ENCODE data around the gene ARMH1.

The ARMH1 gene

DNA sequence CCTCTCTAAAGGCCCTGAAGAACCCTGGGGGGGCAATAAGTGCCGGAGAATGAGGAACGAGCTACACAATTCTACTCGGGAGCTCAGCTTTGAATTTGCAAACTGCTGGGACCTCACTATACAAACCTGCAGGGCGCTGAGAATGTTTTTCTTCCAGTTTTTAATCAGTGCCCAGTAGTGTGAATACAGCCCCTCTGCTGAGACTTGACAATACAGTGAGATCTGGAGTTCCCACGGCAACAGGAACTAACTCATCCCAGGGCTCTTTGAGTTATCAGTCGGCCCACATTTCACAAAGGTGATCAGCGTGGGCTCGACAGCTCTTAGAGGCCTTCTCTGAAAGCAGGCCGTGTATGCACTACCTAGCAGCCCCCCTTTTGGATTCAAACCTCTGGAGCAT, 41.9 kb upstream of the ARMH1 start:
- TF ChIP-seq, protein P1, sequence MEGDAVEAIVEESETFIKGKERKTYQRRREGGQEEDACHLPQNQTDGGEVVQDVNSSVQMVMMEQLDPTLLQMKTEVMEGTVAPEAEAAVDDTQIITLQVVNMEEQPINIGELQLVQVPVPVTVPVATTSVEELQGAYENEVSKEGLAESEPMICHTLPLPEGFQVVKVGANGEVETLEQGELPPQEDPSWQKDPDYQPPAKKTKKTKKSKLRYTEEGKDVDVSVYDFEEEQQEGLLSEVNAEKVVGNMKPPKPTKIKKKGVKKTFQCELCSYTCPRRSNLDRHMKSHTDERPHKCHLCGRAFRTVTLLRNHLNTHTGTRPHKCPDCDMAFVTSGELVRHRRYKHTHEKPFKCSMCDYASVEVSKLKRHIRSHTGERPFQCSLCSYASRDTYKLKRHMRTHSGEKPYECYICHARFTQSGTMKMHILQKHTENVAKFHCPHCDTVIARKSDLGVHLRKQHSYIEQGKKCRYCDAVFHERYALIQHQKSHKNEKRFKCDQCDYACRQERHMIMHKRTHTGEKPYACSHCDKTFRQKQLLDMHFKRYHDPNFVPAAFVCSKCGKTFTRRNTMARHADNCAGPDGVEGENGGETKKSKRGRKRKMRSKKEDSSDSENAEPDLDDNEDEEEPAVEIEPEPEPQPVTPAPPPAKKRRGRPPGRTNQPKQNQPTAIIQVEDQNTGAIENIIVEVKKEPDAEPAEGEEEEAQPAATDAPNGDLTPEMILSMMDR (conservative IDR thresholded peaks at IDR 0.05; ENCODE audit: low read length): no peak
- peak overlapping the region; percentile 70 for H3K4me3 ChIP-seq (ENCODE audit: low read length)
- peak; percentile 17 for DNase-seq (ENCODE audit: low read depth)

DNA sequence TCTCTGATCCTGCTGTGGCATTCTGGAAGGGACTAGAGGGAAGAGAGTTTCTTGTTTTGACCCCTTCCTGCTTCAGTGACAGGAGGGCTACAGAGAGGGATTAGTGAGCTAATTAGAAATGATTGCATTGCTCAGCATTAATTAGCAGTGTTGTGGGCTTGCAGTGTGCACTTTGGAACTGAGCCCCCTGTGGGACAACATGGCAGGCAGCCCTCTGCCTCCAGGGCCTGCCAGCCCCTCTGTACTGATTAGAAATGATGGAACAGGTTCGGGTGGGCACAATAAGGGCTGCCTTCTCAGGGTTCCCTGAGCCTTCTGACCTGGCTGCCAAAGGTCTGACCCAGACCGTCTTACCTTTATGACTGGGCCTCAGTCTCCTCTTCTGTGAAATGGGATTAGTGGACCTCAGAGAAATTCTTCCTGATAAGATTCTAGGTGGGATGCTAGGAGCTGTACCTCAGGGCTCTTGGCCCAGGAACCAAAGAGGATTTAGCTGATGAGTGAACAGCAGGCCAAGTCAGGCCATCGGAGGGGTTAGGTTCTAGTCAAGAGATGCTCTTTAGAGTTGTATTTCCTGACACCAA, 39.8 kb upstream of the ARMH1 start:
- H3K4me3 ChIP-seq (ENCODE audit: low read length): no peak overlapping the region
- no peak for DNase-seq (ENCODE audit: low read depth)
- TF ChIP-seq, protein P1 (conservative IDR thresholded peaks at IDR 0.05; ENCODE audit: low read length): no peak

DNA sequence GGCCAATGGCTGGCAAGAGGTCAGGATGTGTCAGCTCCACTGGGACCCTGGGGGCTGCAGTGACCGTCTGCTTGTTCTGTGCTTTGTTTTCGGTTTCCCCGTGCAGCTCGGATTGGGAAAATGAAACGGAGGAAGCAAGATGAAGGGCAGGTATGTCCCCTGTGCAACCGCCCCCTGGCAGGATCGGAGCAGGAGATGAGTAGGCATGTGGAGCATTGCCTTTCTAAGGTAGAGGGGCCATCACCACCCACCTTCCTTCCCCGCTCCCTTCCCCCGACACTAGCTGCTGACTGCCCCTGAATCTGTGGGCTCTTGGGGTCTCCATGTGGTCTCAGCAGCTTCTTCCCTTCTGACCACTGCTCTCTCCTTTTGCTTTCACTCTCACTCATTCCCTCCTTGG, 39.1 kb upstream of the ARMH1 start:
- TF ChIP-seq, protein P1 (conservative IDR thresholded peaks at IDR 0.05; ENCODE audit: low read length): no peak
- DNase-seq (ENCODE audit: low read depth): no peak
- no peak overlapping the region for H3K4me3 ChIP-seq (ENCODE audit: low read length)

DNA sequence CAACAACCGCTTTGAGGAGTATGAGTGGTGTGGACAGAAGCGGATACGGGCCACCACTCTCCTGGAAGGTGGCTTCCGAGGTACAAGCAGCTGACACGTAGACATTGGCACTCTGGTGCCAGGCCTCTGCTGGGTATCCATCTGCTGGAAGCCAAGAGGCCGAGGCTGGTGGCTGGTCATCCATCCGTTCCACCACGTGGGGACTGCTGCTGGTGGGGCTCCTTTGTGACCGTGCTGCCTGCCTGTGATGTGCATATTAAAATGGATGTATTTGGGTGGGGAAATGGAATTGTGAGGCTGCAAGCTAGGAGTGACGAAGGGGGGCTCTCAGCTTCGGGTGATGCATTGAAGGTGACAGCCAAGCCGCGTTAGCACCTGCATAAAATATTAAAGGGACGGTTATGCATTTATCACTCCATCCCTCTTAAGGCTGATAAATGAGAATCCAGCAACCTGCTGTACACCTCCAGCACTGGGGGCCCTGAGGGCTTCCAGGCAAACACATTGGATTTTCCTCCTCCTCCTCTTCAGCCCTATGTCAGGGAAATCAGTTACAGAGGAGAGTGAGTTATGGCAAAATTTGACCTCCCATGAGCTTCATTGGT, 38.3 kb upstream of the ARMH1 start:
- DNase-seq (ENCODE audit: low read depth): no peak
- H3K4me3 ChIP-seq (ENCODE audit: low read length): no peak overlapping the region

DNA sequence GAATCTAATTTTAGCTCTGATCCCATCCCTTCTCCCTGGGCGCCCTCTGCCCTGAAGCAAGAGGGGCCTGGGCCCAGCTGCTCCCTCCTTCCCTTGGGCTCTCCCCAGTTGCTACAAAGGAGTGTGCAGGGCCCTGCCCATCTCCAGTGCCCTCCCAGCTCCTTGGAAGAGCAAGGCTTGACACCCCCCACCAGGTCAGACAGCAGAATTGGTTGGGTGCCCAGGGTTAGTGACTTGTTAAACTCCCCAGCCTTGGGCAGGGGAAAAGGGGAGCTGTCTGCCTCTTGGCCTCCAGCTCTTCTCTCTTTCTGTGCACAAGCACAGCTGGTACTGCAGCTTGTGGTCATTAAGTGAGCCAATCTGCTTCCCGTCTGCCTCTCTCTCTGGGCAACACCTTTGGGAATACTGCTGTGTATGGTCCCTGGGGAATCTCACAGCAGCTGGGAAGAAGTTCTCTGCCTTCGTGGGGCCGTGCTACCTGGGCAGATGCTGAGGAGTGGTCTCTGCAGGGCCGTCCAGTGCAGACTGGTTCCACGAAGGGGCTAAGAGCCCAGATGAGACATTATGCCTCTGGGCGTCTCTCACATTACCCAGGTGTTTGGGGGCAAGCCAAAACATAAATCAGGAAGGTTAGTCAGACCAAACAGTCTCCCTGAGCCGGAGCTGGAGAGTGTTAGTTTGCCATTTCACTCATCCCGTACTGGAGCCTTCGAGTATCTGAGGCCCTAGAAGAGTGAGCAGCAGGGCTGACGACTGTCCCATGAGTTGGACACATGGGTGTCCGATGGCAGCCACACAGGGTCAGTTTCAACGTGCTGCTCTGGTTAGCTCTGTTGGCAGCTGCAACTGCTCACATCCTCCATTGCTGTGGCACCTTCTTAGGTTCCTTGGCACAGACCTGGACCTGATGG, 37.6 kb upstream of the ARMH1 start:
- peak; percentile 59 for DNase-seq (ENCODE audit: low read depth)
- no peak overlapping the region for H3K4me3 ChIP-seq (ENCODE audit: low read length)
- TF ChIP-seq, protein P1 (conservative IDR thresholded peaks at IDR 0.05; ENCODE audit: low read length): no peak

More for the DNA sequence above, 38.3 kb upstream of the ARMH1 start:
- TF ChIP-seq, protein P1 (conservative IDR thresholded peaks at IDR 0.05; ENCODE audit: low read length): no peak

DNA sequence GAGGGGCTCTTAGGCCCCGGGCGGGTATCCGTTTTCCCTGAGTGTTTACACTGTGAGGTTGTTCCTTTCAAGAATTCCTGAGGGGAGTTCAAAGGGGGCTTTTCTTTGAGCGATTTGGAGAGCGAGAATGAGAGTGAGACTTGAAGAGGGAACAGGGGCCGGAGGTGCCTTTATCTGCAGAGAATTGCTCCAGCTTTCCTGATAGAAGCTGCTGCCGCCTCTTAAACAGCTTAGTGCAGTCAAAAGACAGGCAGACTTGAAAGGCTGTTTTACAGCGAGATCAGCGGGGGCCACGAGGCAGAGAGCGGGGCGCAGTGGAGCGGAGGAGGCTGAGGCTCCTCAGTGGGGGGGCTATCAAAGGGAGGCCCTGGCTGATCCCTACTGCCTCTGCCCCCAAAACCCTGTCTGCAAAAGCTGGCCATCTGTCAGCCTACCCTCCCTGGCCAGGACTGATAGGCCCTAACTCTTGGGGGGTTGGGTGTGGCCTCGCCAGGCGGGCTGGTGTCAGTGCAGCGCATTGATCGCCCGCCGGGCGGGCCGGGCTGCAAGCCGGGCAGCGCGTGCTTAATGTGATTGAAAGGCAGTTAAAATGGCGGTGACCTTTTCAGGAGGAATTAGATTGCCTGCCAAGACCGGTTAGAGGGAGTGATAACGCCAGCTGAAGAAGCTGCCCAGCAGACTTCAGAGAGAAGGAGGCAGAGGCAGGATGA, 36.7 kb upstream of the ARMH1 start:
- TF ChIP-seq, protein P1 (conservative IDR thresholded peaks at IDR 0.05; ENCODE audit: low read length): no peak
- DNase-seq (ENCODE audit: low read depth): no peak
- H3K4me3 ChIP-seq (ENCODE audit: low read length): no peak overlapping the region
